GM19468 (cell line): ENCODE results near the gene DAGLA.

Experiments used
- ATAC-seq: cut with Tn5 transposase; IDR thresholded peaks from one replicate; pipeline ENCODE4 v1.9.1; 2021; ENCODE audit warnings: mild to moderate bottlenecking, moderate library complexity, moderate number of reproducible peaks; ENCODE audit not compliant: unreplicated experiment; ENCODE audit errors: extremely low read depth

Gene DAGLA

GRCh38 chr11:61704838-61705237 lies 24.6 kb downstream of the DAGLA start:
- ATAC-seq, result no peak

- ATAC-seq, result no peak
These were observed 26.5 kb downstream of the DAGLA start for GRCh38 chr11:61706452-61707400.

DNA sequence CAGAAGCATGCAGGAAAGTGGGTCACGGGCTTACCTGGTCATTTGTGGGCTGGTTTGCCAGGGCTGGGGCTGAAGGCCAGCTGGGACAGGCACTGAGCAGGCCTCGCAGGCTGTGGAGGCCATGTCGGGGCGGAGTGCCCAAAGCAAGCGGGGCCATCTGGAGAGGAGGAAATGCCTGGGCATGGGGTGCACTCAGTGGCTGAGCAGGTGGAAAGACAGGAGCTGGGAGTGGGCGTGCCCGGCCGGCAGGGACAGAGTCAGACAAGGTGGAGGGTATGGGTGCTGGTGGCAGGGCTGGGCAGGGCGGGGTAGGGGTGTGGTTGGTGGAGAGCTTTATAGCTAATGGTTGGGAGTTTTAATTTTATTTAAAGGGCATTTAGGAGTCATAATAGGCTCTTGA lies 27.4 kb downstream of the DAGLA start:
- no peak for ATAC-seq

GRCh38 chr11:61709110-61709509 lies 28.9 kb downstream of the DAGLA start:
- no peak for ATAC-seq

DNA sequence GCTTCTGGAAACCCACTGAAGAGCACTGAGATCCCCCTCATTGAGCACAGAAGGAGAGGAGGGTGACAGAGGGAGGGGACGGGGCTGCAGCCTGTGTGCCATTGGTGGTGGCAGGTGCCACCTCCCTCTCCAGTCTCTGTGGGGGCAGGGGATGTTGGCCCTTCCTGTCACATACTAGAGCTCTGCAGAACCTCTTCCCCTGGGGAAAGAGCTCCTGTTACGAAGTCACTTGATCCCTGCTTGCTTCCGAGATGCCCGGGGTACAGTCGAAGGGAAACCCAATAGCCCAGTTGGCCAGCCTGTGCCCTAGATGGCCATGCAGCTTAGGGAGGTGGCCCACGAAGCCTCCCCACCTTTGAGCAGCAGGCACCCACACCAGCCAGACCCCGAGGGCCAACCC lies 29.4 kb downstream of the DAGLA start:
- no peak for ATAC-seq

GRCh38 chr11:61710019-61710418 lies 29.8 kb downstream of the DAGLA start:
- ATAC-seq, result no peak

DNA sequence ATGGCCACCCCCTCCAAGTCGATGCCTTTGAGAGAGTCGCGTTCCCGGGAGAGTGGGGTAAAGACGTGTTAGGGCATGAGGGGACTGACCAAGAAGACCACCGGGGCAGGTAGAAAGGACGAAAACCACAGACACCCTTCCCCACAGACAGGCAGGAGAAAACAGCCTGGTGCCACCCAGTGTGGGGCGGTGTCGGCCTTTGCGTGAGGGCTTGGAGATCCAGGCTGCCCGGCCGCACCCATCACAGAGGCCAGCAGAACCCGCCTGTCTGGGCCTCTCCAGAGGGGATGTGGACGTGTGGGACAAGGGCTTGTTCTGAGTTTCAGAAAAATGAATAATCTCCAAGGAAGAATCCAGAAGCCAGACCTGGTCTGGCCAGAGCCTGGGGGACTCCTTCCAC lies 30.8 kb downstream of the DAGLA start:
- ATAC-seq, result no peak

GRCh38 chr11:61711498-61711897 lies 31.3 kb downstream of the DAGLA start:
- ATAC-seq, result no peak

DNA sequence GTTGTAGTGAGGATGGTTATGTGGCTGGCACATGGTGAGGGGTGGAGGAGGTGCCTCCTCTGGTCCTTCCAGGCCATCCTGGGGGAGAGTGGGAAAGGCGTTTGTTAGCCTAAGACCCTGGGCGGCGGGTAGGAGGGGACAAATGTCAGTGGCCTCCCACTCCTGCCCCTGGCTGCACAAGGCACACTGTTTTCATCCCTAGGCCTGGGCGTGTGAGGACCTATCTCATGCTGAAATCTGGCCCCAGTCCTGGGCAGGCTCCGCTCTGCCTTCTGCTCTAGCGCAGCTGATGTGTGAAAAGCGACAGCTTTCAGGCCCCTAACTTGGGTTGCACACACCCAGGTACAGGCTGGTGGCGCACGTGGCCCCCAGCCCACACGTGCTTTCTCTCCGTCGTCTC lies 32.1 kb downstream of the DAGLA start:
- no peak for ATAC-seq

DNA sequence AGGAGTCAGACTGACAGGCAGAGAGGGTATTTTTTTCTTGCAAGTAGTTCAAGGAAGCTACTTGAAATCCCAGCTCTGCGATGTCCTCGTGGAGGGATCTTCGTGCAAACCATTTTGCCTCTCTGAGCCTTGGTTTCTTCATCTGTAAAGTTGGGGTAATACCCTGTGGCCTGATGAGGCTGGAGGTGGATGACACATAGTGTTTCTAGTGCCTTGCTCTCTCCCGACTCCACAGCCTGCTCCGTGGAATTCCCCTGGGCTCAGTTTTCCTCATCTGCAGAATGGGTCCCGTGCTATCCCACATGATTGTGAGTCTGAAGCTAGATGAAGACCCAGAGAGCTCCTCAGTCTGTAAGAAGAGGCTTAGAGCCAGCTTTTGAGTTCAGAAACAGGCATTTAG lies 32.7 kb downstream of the DAGLA start:
- ATAC-seq, result no peak

GRCh38 chr11:61713464-61713863 lies 33.3 kb downstream of the DAGLA start:
- ATAC-seq, result no peak

- no peak for ATAC-seq
These were observed 33.7 kb downstream of the DAGLA start for GRCh38 chr11:61713906-61714305.

- ATAC-seq, result no peak
These were observed 34.1 kb downstream of the DAGLA start for GRCh38 chr11:61714316-61714715.

GRCh38 chr11:61714916-61715315 lies 34.7 kb downstream of the DAGLA start:
- ATAC-seq, result no peak

GRCh38 chr11:61715867-61716266 lies 35.7 kb downstream of the DAGLA start:
- no peak for ATAC-seq

- ATAC-seq, result no peak
These were observed 36.5 kb downstream of the DAGLA start for GRCh38 chr11:61716478-61717285.

- no peak for ATAC-seq
These were observed 37.3 kb downstream of the DAGLA start for GRCh38 chr11:61717286-61718033.

- no peak for ATAC-seq
These were observed 37.9 kb downstream of the DAGLA start for GRCh38 chr11:61718046-61718531.

GRCh38 chr11:61718621-61719302 lies 38.6 kb downstream of the DAGLA start:
- no peak for ATAC-seq

GRCh38 chr11:61719978-61720377 lies 39.8 kb downstream of the DAGLA start:
- no peak for ATAC-seq
